Measurements from ENCODE around the gene FAM13A. TPM values are rescaled to one million over a fixed set of nuclear protein-coding genes. Genes with fewer than 3 reads are reported as not detected.
A peak's percentile ranks its signal among the peaks of the same experiment; 100 is the strongest.

Gene FAM13A
- total and polyA plus RNA-seq, 2 of the 13 experiments (the other 11 are each of a cell fraction or from before 2014, with no cell fraction given) = 1.2 to 36.2 TPM

DNA sequence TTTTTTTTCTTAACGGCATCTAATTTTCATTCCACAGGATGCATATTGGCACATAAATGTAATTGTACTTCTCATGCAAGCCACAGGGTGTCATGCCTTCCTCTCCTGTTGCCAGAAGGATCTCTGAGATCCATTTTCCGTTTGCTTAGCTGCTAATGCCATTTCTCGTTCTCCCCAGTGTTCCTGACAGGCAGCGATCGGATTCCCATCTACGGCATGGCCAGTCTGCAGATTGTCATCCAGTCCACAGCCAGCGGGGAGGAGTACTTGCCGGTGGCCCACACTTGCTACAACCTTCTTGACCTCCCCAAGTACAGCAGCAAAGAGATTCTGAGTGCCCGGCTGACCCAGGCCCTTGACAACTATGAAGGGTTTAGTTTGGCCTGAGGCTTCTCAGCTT lies 350.4 kb downstream of the FAM13A start:
- no TSS peak for BruUV-seq (replicated peaks)
- H3K27ac ChIP-seq (ENCODE audit: extremely low read length, insufficient read depth, low read length) = no peak overlapping the region
- no peaks in the 10 kb centered on the region for H3K9me3 ChIP-seq (ENCODE audit: low read length)
- no peaks in the 10 kb centered on the region for H4K20me1 ChIP-seq (ENCODE audit: insufficient read depth, low read length)
- peak; percentile 53 for FAIRE-seq
- no peaks in the 10 kb centered on the region for H3K27me3 ChIP-seq (ENCODE audit: control insufficient read depth in 1 of 2, insufficient read depth in 2 of 2, low read length in 2 of 2)
- H3K79me2 ChIP-seq (ENCODE audit: insufficient read depth, low read length) = no peaks in the 10 kb centered on the region
- H3K36me3 ChIP-seq (replicated peaks in 1 of 2; ENCODE audit: control insufficient read depth in 1 of 2, insufficient read depth in 2 of 2, low read length in 2 of 2) = no peaks in the 10 kb centered on the region
- H3K4me1 ChIP-seq (ENCODE audit: insufficient read depth, low read length) = no peaks in the 10 kb centered on the region
- no peak overlapping the region for H3K9ac ChIP-seq (ENCODE audit: insufficient read depth, low read depth, low read length)
- H3K4me2 ChIP-seq (ENCODE audit: low read depth, low read length) = no peak overlapping the region
- ChIA-PET POLR2A (no interaction called here), CTCF (ENCODE audit: low intra/inter-chr PET ratio, low total read pairs) (interaction anchor here (0.7 to 1.5 kb wide), 3 partner anchors 108 to 319 kb away, joined by 3 to 13 read pairs (median 3); no protein-coding TSS in a partner anchor)
- intact Hi-C loops (cut with micrococcal nuclease; ENCODE audit: unreplicated experiment) = loop anchor here (1.0 kb wide), 2 partner anchors 85 to 318 kb away; no protein-coding TSS in a partner anchor
- no peak overlapping the region for H2AFZ ChIP-seq (ENCODE audit: low read length)
- in situ Hi-C loops (cut with HindIII; ENCODE audit: extremely low pct_ligation_motif_present, low pct_unique_long_range_greater_than_20kb) = loop anchor here (5.0 to 10.0 kb wide), 2 partner anchors 86 to 318 kb away; no protein-coding TSS in a partner anchor
- 70% methylated on average over 8 of the region's 9 CpGs for WGBS (ENCODE audit: low lambda C conversion rate)
- H3K4me3 ChIP-seq (replicated peaks in 1 of 3; ENCODE audit: insufficient read depth in 1 of 3, low read depth in 2 of 3, low read length in 3 of 3) = no peak overlapping the region
- peak; percentile 53 for DNase-seq (ENCODE audit: low spot score)
- ATAC-seq = peak; percentile 92
- TF ChIP-seq PITX1 (CRISPR knock-in tag; IDR thresholded peaks at IDR 0.05) (peak; percentile 42; the same call in 1 of the 2 replicates), TBX2 (CRISPR knock-in tag; IDR thresholded peaks at IDR 0.05; ENCODE audit: borderline replicate concordance) (peak; percentile 23; the same call in 1 of the 2 replicates), GPN1 (CRISPR knock-in tag; IDR thresholded peaks at IDR 0.05; ENCODE audit: borderline replicate concordance) (no peak), ZNF605 (CRISPR knock-in tag; IDR thresholded peaks at IDR 0.05) (0 out of 2 replicates have a peak, but pooled peaks have one; percentile 37), ZBTB4 (CRISPR knock-in tag; IDR thresholded peaks at IDR 0.05; ENCODE audit: borderline replicate concordance) (0 out of 2 replicates have a peak, but pooled peaks have one; percentile 51), FOXA1 (IDR thresholded peaks at IDR 0.05) (no peak), FOXA1 (CRISPR knock-in tag; IDR thresholded peaks at IDR 0.05) (0 out of 2 replicates have a peak, but pooled peaks have one; percentile 20), ARID3A (IDR thresholded peaks at IDR 0.05; ENCODE audit: low read depth, low read length) (no peak), NR1H2 (CRISPR knock-in tag; IDR thresholded peaks at IDR 0.05; ENCODE audit: borderline replicate concordance, low read depth) (no peak), ZNF251 (CRISPR knock-in tag; IDR thresholded peaks at IDR 0.05) (no peak), STAG1 (CRISPR knock-in tag; IDR thresholded peaks at IDR 0.05) (peak; percentile 88), ZBTB38 (CRISPR knock-in tag; IDR thresholded peaks at IDR 0.05) (peak; percentile 56; the same call in 1 of the 2 replicates), ZBTB42 (CRISPR knock-in tag; IDR thresholded peaks at IDR 0.05) (no peak), IRF9 (CRISPR knock-in tag; IDR thresholded peaks at IDR 0.05; ENCODE audit: borderline replicate concordance) (no peak), KDM2A (CRISPR knock-in tag; IDR thresholded peaks at IDR 0.05; ENCODE audit: borderline replicate concordance, low read depth) (no peak)
- TF ChIP-seq, protein P1, sequence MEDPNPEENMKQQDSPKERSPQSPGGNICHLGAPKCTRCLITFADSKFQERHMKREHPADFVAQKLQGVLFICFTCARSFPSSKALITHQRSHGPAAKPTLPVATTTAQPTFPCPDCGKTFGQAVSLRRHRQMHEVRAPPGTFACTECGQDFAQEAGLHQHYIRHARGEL (CRISPR knock-in tag; IDR thresholded peaks at IDR 0.05) = no peak
- TF ChIP-seq, protein P2, sequence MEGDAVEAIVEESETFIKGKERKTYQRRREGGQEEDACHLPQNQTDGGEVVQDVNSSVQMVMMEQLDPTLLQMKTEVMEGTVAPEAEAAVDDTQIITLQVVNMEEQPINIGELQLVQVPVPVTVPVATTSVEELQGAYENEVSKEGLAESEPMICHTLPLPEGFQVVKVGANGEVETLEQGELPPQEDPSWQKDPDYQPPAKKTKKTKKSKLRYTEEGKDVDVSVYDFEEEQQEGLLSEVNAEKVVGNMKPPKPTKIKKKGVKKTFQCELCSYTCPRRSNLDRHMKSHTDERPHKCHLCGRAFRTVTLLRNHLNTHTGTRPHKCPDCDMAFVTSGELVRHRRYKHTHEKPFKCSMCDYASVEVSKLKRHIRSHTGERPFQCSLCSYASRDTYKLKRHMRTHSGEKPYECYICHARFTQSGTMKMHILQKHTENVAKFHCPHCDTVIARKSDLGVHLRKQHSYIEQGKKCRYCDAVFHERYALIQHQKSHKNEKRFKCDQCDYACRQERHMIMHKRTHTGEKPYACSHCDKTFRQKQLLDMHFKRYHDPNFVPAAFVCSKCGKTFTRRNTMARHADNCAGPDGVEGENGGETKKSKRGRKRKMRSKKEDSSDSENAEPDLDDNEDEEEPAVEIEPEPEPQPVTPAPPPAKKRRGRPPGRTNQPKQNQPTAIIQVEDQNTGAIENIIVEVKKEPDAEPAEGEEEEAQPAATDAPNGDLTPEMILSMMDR (CRISPR knock-in tag; IDR thresholded peaks at IDR 0.05) = peak; percentile 72
